Measurements from ENCODE around the gene HLTF. TPM values are rescaled to one million over a fixed set of nuclear protein-coding genes. Genes with fewer than 3 reads are reported as not detected.

HLTF gene
- total and polyA plus RNA-seq, 2 of the 13 experiments (the other 11 are each of a cell fraction or from before 2014, with no cell fraction given) = 12.0 to 22.9 TPM

DNA sequence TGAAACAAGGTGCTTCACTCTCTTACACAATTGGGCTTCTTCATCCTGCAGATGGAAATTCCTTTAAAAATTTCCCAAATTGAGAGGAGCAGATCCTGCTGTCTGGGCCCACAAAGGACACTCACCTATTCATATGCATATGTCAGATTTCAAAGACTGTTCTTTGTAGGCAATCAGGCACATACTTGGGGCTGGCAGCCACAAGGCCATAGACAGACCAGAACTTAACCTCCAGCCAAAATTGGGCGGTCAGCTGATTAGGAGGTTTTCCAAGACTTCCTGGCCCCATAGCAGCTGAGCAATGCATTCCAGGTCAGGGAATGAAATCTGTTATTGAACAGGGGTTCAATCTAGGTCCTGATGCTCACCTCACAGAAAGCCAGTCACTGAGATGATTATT, 28.1 kb upstream of the HLTF start (continued):
- TF ChIP-seq ZNF646 (CRISPR knock-in tag; IDR thresholded peaks at IDR 0.05) = no peak
- no peak for TF ChIP-seq NFYB (CRISPR knock-in tag; IDR thresholded peaks at IDR 0.05)
- no peak for TF ChIP-seq ZNF230 (CRISPR knock-in tag; IDR thresholded peaks at IDR 0.05)

DNA sequence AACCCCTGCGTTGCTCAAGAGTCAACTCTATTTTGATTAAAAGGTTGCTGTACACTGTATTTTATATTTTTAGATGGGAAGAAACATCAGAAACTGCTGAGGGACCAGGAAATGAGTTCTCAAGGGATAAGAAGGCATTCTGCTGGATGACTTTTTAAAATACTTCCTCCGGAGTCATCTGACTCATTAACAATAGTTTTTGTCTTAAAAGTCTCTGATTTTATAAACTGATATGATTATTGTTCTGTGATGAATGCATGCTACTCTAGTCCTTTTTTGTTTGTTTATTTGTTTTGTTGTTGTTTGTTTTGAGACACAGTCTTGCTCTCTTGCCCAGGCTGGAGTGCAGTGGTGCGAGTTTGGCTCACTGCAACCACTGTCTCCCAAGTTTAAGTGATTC, 18.2 kb upstream of the HLTF start:
- ATAC-seq = no peak
- no peak overlapping the region for H3K9ac ChIP-seq (ENCODE audit: insufficient read depth, low read depth, low read length)
- H3K4me3 ChIP-seq (replicated peaks in 1 of 3; ENCODE audit: insufficient read depth in 1 of 3, low read depth in 2 of 3, low read length in 3 of 3) = no peak overlapping the region
- in situ Hi-C loops (cut with HindIII; ENCODE audit: extremely low pct_ligation_motif_present, low pct_unique_long_range_greater_than_20kb) (no loop called here), intact Hi-C loops (cut with micrococcal nuclease; ENCODE audit: unreplicated experiment) (no loop called here)
- H3K79me2 ChIP-seq (ENCODE audit: insufficient read depth, low read length) = no peaks in the 10 kb centered on the region
- BruUV-seq (replicated peaks) = no TSS peak
- no peaks in the 10 kb centered on the region for H3K4me1 ChIP-seq (ENCODE audit: insufficient read depth, low read length)
- CTCF ChIA-PET (ENCODE audit: low intra/inter-chr PET ratio, low total read pairs) = no interaction called here
- TF ChIP-seq CENPT (CRISPR knock-in tag; IDR thresholded peaks at IDR 0.05; ENCODE audit: low read depth) (no peak), RARA (CRISPR knock-in tag; IDR thresholded peaks at IDR 0.05) (no peak), ZNF891 (CRISPR knock-in tag; IDR thresholded peaks at IDR 0.05) (no peak), THAP7 (CRISPR knock-in tag; IDR thresholded peaks at IDR 0.05) (no peak), BORCS8-MEF2B (CRISPR knock-in tag; IDR thresholded peaks at IDR 0.05) (no peak), ZNF205 (CRISPR knock-in tag; IDR thresholded peaks at IDR 0.05) (no peak), ARID2 (CRISPR knock-in tag; IDR thresholded peaks at IDR 0.05; ENCODE audit: borderline replicate concordance) (no peak), ZNF138 (CRISPR knock-in tag; IDR thresholded peaks at IDR 0.05; ENCODE audit: low read depth) (no peak), ZNF670 (CRISPR knock-in tag; IDR thresholded peaks at IDR 0.05; ENCODE audit: borderline replicate concordance) (no peak), ZNF619 (CRISPR knock-in tag; IDR thresholded peaks at IDR 0.05) (no peak), JUND (CRISPR knock-in tag; IDR thresholded peaks at IDR 0.05) (no peak)
- TF ChIP-seq, protein P1, sequence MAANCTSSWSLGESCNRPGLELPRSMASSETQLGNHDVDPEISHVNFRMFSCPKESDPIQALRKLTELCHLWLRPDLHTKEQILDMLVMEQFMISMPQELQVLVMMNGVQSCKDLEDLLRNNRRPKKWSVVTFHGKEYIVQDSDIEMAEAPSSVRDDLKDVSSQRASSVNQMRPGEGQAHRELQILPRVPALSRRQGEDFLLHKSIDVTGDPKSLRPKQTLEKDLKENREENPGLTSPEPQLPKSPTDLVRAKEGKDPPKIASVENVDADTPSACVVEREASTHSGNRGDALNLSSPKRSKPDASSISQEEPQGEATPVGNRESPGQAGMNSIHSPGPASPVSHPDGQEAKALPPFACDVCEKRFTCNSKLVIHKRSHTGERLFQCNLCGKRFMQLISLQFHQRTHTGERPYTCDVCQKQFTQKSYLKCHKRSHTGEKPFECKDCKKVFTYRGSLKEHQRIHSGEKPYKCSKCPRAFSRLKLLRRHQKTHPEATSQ (CRISPR knock-in tag; IDR thresholded peaks at IDR 0.05; ENCODE audit: borderline replicate concordance) = no peak
- TF ChIP-seq, protein P2, sequence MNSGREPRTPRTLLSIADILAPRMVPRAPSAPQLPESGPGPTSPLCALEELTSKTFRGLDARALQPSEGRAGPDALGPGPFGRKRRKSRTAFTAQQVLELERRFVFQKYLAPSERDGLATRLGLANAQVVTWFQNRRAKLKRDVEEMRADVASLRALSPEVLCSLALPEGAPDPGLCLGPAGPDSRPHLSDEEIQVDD (CRISPR knock-in tag; IDR thresholded peaks at IDR 0.05; ENCODE audit: borderline replicate concordance) = no peak
- no peaks in the 10 kb centered on the region for H3K27me3 ChIP-seq (ENCODE audit: control insufficient read depth in 1 of 2, insufficient read depth in 2 of 2, low read length in 2 of 2)
- no peaks in the 10 kb centered on the region for H4K20me1 ChIP-seq (ENCODE audit: insufficient read depth, low read length)
- no peak for DNase-seq (ENCODE audit: low spot score)
- WGBS (ENCODE audit: low lambda C conversion rate) = 72% methylated on average over 3 of the region's 3 CpGs
- H3K36me3 ChIP-seq (replicated peaks in 1 of 2; ENCODE audit: control insufficient read depth in 1 of 2, insufficient read depth in 2 of 2, low read length in 2 of 2) = no peaks in the 10 kb centered on the region
- peaks cover 12% of the 10 kb centered on the region for H3K9me3 ChIP-seq (ENCODE audit: low read length)
- no peak overlapping the region for H2AFZ ChIP-seq (ENCODE audit: low read length)
- POLR2A ChIA-PET = no interaction called here
- no peak for FAIRE-seq
- no peak overlapping the region for H3K4me2 ChIP-seq (ENCODE audit: low read depth, low read length)
- no peak overlapping the region for H3K27ac ChIP-seq (ENCODE audit: extremely low read length, insufficient read depth, low read length)
